HEK293T (cell line): Measurements from ENCODE around the gene THRB.

Experiments used
- ARNT ChIP-seq: fragments of 450-650 bp; IDR thresholded peaks from 2 replicates; pipeline ENCODE4 v1.6.1; 2017; ENCODE audit warnings: mild to moderate bottlenecking
- BHLHE40 ChIP-seq: fragments of 450-650 bp; IDR thresholded peaks from 2 replicates; pipeline ENCODE4 v1.6.1; 2016; ENCODE audit warnings: mild to moderate bottlenecking, moderate library complexity, borderline replicate concordance
- CTBP1 ChIP-seq: fragments of 450-650 bp; IDR thresholded peaks from 2 replicates; pipeline ENCODE4 v1.6.1; 2016; ENCODE audit warnings: borderline replicate concordance
- FOXK2 ChIP-seq: fragments of 450-650 bp; IDR thresholded peaks from 2 replicates; pipeline ENCODE4 v1.6.1; 2016; ENCODE audit warnings: mild to moderate bottlenecking
- FOXM1 ChIP-seq: fragments of 450-650 bp; IDR thresholded peaks from 2 replicates; pipeline ENCODE4 v1.6.1; 2017; ENCODE audit warnings: mild to moderate bottlenecking, borderline replicate concordance
- L3MBTL2 ChIP-seq: fragments of 450-650 bp; conservative IDR thresholded peaks from 2 replicates; pipeline ENCODE4 v1.6.1; 2016; ENCODE audit warnings: mild to moderate bottlenecking
- SP1 ChIP-seq: fragments of 450-650 bp; IDR thresholded peaks from 2 replicates; pipeline ENCODE4 v1.6.1; 2017
- ZNF384 ChIP-seq: fragments of 450-650 bp; IDR thresholded peaks from 2 replicates; pipeline ENCODE4 v1.6.1; 2016
- TF ChIP-seq, protein P1 (sequence below): fragments of 450-650 bp; IDR thresholded peaks from 2 replicates; pipeline ENCODE4 v1.6.1; 2016

- TF ChIP-seq, protein P1, sequence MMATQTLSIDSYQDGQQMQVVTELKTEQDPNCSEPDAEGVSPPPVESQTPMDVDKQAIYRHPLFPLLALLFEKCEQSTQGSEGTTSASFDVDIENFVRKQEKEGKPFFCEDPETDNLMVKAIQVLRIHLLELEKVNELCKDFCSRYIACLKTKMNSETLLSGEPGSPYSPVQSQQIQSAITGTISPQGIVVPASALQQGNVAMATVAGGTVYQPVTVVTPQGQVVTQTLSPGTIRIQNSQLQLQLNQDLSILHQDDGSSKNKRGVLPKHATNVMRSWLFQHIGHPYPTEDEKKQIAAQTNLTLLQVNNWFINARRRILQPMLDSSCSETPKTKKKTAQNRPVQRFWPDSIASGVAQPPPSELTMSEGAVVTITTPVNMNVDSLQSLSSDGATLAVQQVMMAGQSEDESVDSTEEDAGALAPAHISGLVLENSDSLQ, result no peak
- TF ChIP-seq FOXM1 (no peak), CTBP1 (no peak), ARNT (no peak), L3MBTL2 (no peak), FOXK2 (no peak), BHLHE40 (no peak), ZNF384 (no peak), SP1 (no peak)
Observed at GRCh38 chr3:24149032-24149431, 345.6 kb downstream of the THRB start.
